GM18505 (cell line): ENCODE data around the gene SUN3.

Source experiments
- ATAC-seq: cut with Tn5 transposase; IDR thresholded peaks from one replicate; pipeline ENCODE4 v1.9.1; 2021; ENCODE audit not compliant: unreplicated experiment
- POLR2A ChIP-seq: IDR thresholded peaks from 4 replicates; pipeline ENCODE4 v1.6.1; 2011; ENCODE audit warnings: borderline replicate concordance; ENCODE audit not compliant: insufficient read depth, insufficient read length; ENCODE audit errors: extremely low read depth

Gene SUN3

DNA sequence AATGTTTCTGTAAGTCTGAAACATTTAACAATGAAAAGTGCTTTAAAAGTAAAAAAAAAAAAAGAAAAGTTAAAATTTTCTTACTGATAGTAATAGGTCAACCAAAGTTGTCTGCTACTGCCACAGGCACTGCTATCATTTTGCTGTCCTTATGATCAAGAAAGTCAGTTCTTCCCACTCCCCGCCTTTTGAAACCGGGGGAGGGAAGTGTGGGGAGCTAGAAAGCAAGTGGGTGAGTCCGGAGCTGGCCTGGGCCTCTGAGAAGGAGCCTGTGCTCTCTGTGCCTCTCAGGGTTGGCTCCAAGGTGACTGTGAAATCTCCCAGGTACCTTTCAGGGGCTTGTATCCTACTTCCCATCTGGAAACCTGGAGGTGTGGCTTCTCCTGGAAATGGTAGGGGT lies 13.7 kb upstream of the SUN3 start:
- no peak for TF ChIP-seq POLR2A
- ATAC-seq, result no peak

DNA sequence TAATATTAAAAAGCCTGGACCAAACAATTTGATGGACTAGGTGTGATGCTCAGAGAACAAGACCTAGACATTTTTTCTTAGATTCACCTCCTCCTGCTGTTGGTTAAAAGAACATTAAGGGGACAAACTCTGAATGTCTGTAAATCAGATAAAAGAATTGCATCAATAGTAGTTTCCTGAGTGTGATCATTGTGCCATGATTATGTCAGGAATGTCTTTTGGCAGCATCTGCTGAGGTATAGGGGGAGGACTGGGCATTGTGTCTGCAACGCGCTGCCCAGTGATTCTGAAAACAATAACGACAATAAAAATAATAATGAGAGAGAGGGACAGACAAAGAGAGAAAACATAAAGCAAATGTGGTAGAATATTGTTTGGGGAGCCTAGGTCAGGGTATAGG lies 13.3 kb upstream of the SUN3 start:
- no peak for TF ChIP-seq POLR2A
- ATAC-seq, result no peak

DNA sequence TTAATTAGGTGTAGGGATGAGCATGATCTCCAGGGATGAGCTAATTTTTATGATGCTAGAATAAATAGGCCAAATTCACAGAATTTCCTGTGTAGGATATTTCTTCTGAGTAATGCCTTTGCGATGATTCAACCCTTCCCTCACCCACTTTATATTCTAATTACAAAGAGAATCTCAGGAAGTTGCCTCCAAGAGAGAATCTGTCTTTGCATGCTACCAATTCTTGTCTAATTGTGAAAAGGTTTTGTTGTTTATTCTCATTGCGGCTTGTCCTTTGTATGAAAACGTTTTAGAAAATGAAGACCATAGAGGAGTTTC lies 12.7 kb upstream of the SUN3 start:
- ATAC-seq, result no peak
- TF ChIP-seq POLR2A, result no peak

DNA sequence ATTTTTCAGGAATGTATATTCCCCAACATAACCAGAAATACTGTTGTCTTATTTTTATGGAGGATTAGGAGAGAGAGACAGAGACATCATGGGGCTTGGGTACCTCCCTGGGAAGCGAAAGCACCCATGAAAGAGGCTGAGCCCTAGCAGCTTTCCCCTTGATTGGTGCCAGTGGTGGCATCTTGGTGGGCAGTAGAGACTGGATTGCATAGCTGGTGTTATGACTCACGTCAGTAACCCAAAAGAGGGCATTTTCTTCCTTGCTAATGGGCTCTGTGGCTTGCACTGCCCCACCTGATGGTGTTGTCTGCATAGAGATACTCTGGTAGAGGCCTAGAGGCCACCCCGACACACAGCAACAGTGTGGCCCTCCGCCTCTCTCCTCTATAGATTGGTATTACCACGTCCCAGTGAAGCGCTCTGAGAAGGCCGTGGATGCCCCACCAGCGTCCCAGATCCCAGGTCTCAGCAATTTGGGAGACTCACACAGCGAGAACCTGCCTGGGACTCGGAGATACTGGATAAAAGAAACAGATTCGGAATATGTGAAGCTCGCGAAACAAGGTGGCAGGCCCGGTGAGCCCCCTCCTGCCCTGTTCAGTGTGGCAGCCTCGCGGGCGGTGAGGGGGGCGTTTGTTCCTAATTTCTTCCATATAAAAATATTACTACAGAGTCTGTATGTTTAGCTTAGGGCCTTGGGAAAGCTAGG lies 12.2 kb upstream of the SUN3 start:
- ATAC-seq, result no peak
- TF ChIP-seq POLR2A, result no peak

DNA sequence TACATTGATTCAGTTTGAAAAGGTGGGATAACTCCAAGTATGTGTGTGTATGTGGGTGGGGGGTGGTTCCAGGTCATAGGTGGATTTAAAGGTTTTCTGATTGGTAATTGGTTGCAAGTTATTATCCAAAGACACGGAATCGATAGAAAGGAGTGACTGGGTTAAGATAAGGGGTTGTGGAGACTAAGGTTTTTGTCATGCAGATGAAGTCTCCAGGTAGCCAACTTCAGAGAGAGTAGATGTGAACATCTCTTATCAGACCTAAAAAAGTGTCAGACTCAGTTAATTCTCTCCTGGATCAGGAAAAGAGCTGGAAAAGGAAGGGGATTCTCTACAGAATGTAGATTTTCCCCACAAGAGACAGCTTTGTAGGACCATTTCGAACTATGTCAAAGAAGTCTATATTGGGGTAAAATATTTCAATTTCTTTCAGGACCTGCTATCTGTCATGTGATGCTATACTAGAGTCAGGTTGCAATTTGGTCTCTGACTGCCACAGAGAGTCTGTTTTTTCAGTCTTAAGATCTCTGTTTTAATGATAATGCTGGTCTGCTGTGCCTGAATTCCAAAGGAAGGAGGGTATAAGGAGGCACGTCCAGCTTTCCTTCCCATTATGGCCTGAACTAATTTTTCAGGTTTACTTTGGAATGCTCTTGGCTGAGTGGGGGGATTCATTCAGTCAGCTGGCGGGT lies 10.1 kb upstream of the SUN3 start:
- TF ChIP-seq POLR2A, result no peak
- ATAC-seq, result no peak

DNA sequence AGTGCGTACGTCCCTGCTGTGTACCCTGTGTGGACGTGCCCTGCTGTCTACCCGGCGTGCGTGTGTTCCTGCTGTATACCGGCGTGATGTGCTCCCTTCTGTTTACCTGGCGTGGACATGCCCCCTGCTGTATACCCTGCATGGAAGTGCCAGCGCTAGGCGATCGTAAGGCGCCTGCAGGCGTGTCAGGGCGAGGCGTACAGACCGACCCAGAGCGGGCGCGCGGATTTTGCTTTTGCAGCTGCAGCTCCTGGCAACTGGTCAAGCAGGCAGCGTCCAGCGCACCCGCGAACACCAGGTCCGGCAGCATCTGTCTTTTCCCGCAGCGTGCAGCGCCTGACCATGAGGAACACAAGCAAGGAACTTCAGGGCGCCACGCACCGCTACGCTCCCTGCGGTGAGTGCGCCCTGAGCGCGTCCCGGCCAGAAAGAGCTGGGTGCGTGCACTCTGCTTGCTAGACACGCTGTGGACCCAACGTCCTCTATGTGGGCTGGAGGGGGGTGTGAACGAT lies 7.1 kb upstream of the SUN3 start:
- ATAC-seq, result peak; percentile 1
- TF ChIP-seq POLR2A, result no peak

DNA sequence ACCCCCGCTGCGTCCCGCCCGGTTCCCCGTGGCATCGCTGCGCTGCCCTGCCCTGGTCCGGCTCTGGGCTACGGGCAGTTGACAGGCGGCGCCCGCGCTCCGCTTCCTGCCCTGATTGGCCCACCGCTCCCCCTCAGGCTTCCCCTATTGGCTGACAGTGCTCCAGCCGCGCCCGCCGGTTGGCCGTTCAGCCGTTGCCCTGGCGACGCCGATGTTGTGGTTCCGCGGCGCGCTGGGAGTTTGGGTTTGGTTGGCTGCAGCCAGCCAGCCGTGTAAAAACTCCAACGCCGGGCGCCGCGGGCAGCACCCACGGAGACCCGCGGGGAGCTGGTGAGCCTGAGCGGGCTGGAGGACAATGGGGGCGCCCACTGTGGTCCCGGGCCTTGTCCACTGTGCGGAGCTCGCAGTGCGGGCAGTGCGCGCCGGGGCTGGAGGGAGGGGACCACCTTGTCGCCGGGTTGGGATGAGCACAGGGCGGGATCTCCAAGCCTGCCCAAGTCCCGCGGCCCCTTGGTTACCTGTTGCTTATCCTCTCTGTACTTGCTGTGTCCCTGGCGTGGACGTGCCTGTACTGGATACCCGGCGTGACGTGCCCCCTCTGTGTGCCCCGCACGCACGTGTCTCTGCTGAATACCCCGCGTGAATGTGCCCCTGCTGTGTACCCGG lies 6.5 kb upstream of the SUN3 start, which contains the start of gene C7orf57:
C7orf57 (plus strand) TSS at position 243 of the 666 bp plus-strand sequence. CDS start 766 bp downstream, outside the sequence.
- peak; percentile 99 for ATAC-seq
- no peak for TF ChIP-seq POLR2A

DNA sequence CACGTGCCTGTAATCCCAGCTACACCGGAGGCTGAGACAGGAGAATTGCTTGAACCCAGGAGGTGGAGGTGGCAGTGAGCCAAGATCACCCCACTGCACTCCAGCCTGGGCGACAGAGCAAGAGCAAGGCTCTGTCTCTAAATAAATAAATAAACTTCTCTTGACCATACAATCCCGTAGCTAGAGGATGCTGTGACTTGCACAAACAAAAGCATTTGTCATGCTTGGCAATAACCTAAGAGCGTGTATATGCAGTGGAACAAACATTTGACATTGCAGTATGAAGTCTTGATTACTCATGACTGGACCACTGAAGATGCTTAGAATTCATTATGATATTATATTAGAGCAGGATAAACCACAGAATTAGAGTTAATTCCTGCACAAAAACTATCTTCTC lies 5.0 kb upstream of the SUN3 start:
- ATAC-seq, result no peak
- TF ChIP-seq POLR2A, result no peak

DNA sequence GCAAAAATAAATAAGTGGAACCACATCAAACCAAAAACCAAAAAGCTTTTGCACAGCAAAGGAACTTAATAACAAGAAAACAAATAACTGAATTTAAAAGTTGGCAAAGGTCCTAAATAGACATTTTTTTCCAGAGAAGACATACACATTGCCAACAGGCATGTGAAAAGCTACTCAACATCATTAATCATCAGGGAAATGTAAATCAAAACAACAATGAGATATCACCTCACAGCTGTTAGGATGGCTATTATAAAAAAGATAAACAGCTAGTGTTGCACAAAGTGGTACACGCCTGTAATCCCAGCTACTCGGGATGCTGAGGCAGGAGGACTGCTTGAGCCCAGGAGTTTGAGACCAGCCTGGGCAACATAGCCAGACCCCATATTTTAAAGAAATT lies 2.2 kb upstream of the SUN3 start:
- no peak for ATAC-seq
- TF ChIP-seq POLR2A, result no peak

DNA sequence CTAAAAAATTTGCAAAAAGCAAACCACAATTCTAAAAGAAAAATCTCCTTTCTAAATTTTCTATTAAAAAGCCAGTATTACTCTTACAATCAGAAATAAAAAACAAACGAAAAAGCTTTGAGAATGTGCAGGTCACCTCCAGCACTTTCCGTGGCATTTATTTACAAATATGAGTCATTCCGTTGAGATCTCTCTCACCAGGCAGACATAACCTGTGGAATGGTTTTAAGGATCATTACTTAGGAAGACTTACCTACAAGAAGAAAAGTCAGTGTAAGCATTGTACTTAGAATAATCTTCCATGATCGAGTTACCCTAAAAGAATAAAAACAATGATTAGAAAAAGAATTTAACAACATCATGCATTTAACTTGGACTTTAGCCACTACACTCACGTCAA lies 3.3 kb downstream of the SUN3 start:
- no peak for TF ChIP-seq POLR2A
- no peak for ATAC-seq

DNA sequence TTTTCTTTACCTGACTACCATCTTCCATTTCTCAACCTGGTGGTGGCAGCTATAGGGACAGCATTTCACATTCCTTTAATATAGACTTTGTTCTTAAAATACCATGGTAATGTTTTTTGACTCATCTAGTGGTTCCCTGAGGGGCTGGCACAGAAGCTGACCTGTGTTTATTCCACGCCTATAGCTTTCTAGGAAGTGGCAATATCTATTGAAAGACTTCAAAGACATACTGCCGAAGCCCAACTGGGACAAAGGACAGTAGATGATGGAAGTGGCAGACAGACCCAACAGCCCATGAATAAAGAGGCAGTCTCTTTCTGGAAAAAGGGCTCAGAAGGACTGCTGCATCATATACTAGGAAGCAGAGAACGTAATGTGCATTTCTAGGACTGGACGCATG lies 11.2 kb downstream of the SUN3 start:
- ATAC-seq, result no peak
- TF ChIP-seq POLR2A, result no peak

DNA sequence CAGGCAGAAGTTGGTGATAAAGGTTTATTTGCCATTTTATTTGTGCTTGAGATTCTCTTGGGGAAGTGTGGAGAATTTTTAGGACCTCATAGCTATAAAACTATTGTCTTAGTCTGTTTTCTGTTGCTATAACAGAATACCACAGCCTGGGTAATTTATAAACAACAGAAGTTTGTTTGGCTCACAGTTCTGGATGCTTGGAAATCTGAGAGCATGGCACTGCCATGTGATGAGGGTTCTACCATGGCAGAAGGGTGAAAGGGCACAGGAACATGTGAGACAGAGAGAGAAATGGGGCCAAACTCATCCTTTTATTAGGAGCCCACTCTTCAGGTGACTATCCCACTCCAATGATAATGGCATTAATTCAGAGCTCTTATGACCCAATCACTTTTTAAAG lies 12.3 kb downstream of the SUN3 start:
- TF ChIP-seq POLR2A, result no peak
- no peak for ATAC-seq

DNA sequence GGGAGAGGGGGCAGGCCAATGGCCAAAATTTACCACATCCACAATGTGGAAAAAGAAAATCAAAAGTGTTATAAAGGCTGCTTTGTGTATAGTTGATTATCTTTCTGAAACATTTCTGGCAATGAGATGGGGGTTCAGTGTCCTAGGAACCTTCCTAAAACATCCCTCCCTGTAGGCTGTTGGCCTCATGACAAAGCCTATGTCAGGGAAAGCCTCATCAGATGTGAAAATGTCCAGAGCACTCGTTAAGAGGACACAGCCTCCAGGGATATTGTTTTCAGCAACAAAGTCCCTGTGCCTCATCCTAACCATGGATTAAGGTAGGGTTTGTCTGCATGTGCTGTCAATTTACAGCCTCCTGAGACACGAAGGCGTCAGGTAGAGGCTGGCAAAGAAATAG lies 17.0 kb downstream of the SUN3 start:
- TF ChIP-seq POLR2A, result no peak
- no peak for ATAC-seq

DNA sequence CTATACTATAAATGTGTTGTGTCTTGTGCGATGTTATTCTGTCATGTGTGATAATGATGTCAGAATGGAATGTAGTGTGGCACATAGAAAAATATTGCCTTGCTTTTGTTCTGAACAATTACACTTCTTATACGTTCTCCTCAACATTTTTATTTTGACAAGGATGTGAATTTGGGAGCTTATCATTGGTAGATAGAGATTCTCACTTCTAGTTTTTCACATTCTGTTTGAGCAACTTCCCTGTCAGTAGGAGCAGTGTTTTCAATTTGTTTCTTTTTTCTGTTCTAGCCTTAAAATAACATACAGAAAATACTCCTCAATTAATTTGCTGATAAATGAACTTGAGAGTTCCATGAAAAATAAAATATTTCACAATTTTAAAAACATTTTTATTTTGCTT lies 17.6 kb downstream of the SUN3 start:
- peak; percentile 51 for ATAC-seq
- TF ChIP-seq POLR2A, result no peak

DNA sequence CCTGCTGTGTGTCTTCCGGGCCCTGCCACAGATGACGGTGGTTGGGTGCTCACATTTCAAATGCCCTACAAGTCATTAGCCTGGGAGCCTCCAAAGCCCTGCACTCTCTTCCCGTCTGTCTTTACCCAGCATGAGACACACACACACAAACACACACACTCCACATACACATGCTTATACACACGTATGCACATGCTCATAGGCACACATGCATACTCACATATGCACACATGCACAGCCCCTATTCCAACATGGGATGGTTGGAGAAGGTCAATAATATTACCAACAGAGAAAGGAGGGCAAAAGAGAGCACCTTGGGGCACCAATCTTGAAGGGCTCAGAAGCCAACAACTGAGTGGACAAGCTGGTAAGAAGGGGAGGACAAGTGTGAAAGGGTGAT lies 19.0 kb downstream of the SUN3 start:
- no peak for ATAC-seq
- TF ChIP-seq POLR2A, result no peak

DNA sequence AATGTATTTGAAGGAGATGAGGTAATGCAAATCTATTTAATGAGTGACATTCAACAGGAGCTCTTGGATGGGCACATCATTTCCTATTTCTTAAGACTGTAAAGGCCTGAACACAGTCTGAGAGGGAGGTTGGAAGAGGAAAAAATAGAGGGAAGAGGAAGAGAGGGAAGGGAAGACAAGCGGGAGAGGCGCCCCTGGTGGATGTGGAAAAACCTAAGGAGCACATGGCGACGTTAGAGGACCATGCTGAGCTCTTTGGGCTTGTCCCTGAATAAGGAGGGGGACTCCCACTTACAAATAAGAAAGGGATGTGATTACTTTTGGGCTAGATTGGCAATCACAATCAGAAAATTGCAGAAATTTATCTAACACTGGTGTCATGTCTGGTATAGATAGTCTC lies 19.6 kb downstream of the SUN3 start:
- no peak for ATAC-seq
- TF ChIP-seq POLR2A, result no peak
